K562 (cell line): ENCODE results near the gene PTPRM.

Experiments
- CTCF ChIP-seq, 3 experiments: IDR thresholded peaks in 2 of 3; conservative IDR thresholded peaks in 1 of 3; 2 replicates each; pipeline ENCODE4 v1.5.1; 2011 to 2012; ENCODE audit warnings: low read length in 3 of 3, mild to moderate bottlenecking in 3 of 3, control low read depth in 2 of 3, improper control_type of control experiment in 1 of 3, inconsistent platforms in 1 of 3, low read depth in 1 of 3, mixed read lengths in 1 of 3, moderate library complexity in 1 of 3; ENCODE audit not compliant: insufficient read depth in 2 of 3
- E2F4 ChIP-seq: sonication (generic); formaldehyde crosslinking; IDR thresholded peaks from 2 replicates; pipeline ENCODE4 v1.8.0; 2022; ENCODE audit warnings: mild to moderate bottlenecking, low read depth, missing genetic modification reagents
- HSF4 ChIP-seq: fragments of 250-450 bp; sonication (Bioruptor Pico); IDR thresholded peaks from 2 replicates; pipeline ENCODE4 v2.1.2; 2022; ENCODE audit warnings: mild to moderate bottlenecking, moderate library complexity, borderline replicate concordance
- PHB ChIP-seq: fragments of 250-450 bp; sonication (Bioruptor Pico); IDR thresholded peaks from 2 replicates; pipeline ENCODE4 v1.5.0; 2021
- POLR2A ChIP-seq: fragments of 450-650 bp; conservative IDR thresholded peaks from 2 replicates; pipeline ENCODE4 v1.6.1; 2016
- SRF ChIP-seq, 2 experiments: fragments of 250-450, 450-650 bp in 1 of 2; sonication (Bioruptor Pico) in 1 of 2; sonication (generic) in 1 of 2; formaldehyde crosslinking; IDR thresholded peaks; 2 replicates each; pipeline versions ENCODE4 v1.5.0 to v1.5.1; 2020 to 2022; ENCODE audit warnings: mild to moderate bottlenecking in 1 of 2, missing genetic modification reagents in 1 of 2
- STAG1 ChIP-seq: sonication (generic); formaldehyde crosslinking; IDR thresholded peaks from 2 replicates; pipeline ENCODE4 v1.5.0; 2020; ENCODE audit warnings: missing genetic modification reagents, borderline replicate concordance
- TBP ChIP-seq: optimal IDR thresholded peaks from 2 replicates; pipeline ENCODE3; 2011; ENCODE audit warnings: low read depth, low read length, improper control_type of control experiment
- TCF7L2 ChIP-seq: fragments of 150-350 bp; IDR thresholded peaks from 2 replicates; pipeline ENCODE4 v1.6.1; 2016; ENCODE audit warnings: low read depth, mild to moderate bottlenecking, low read length, moderate library complexity
- YY1 ChIP-seq, 3 experiments: IDR thresholded peaks; 2 replicates each; pipeline ENCODE4 v1.6.1; 2011; ENCODE audit warnings: low read length in 2 of 3, mild to moderate bottlenecking in 2 of 3, moderate library complexity in 2 of 3, borderline replicate concordance in 1 of 3, control low read depth in 1 of 3, low read depth in 1 of 3; ENCODE audit not compliant: insufficient read depth in 3 of 3, insufficient replicate concordance in 2 of 3, control insufficient read depth in 1 of 3, insufficient read length in 1 of 3; ENCODE audit errors: extremely low read depth in 1 of 3
- ZNF274 ChIP-seq: IDR thresholded peaks from 2 replicates; pipeline ENCODE4 v1.6.1; 2011; ENCODE audit warnings: low read depth, mild to moderate bottlenecking, low read length, moderate library complexity, borderline replicate concordance
- ZNF324 ChIP-seq: fragments of 250-450 bp; sonication (Bioruptor Pico); IDR thresholded peaks from 2 replicates; pipeline ENCODE4 v1.4.0; 2020; ENCODE audit warnings: mild to moderate bottlenecking
- ZZZ3 ChIP-seq: fragments of 450-650 bp; IDR thresholded peaks from 2 replicates; pipeline ENCODE4 v1.6.1; 2016; ENCODE audit warnings: antibody characterized with exemption, mild to moderate bottlenecking, moderate library complexity

GRCh38 chr18:7840411-7840810 lies 273.3 kb downstream of the PTPRM start:
- TF ChIP-seq YY1 (IDR thresholded peaks at IDR 0.05; ENCODE audit: borderline replicate concordance in 1 of 3, control insufficient read depth in 1 of 3, extremely low read depth in 1 of 3, insufficient read depth in 3 of 3, insufficient read length in 1 of 3, insufficient replicate concordance in 2 of 3, low read depth in 1 of 3, low read length in 2 of 3) = no peak
- no peak for TF ChIP-seq PHB (CRISPR knock-in tag)
- TF ChIP-seq E2F4 (CRISPR knock-in tag) = no peak
- TF ChIP-seq CTCF (IDR thresholded peaks at IDR 0.05 in 2 of 3, conservative IDR thresholded peaks at IDR 0.05 in 1 of 3; ENCODE audit: insufficient read depth in 2 of 3, low read depth in 1 of 3, low read length in 3 of 3) = no peak
- TF ChIP-seq POLR2A = no peak
- TF ChIP-seq STAG1 (CRISPR knock-in tag) = no peak
- TF ChIP-seq TCF7L2 = no peak
- TF ChIP-seq HSF4 (CRISPR knock-in tag) = no peak
- TF ChIP-seq SRF (CRISPR knock-in tag; IDR thresholded peaks at IDR 0.05) = no peak
- no peak for TF ChIP-seq ZNF274
- no peak for TF ChIP-seq TBP
- TF ChIP-seq ZNF324 (CRISPR knock-in tag) = no peak
- TF ChIP-seq ZZZ3 = no peak
